H7 (cell line): ENCODE results near the gene ANXA10. TPM values are rescaled to one million over a fixed set of nuclear protein-coding genes. Genes with fewer than 3 reads are reported as not detected.
"Not testable (repeated sequence)": the region's sequence is repeated elsewhere in the genome, so short reads cannot be mapped to it uniquely, and the experiment has no call there.

Experiments
- DNase-seq: peaks from one replicate; pipeline ENCODE4 v3.0.0; 2012
- H3K27me3 ChIP-seq: 2 replicates; pipeline ENCODE4 v1.6.0; 2011; ENCODE audit warnings: mild to moderate bottlenecking, low read length; ENCODE audit not compliant: control insufficient read depth, insufficient read depth
- H3K36me3 ChIP-seq: replicated peaks from 2 replicates; pipeline ENCODE4 v1.5.1; 2011; ENCODE audit warnings: low read length; ENCODE audit not compliant: control insufficient read depth, insufficient read depth
- H3K4me3 ChIP-seq: 2 replicates; pipeline ENCODE4 v1.5.1; 2011; ENCODE audit warnings: low read depth, mild to moderate bottlenecking, control low read depth, low read length, moderate library complexity; ENCODE audit not compliant: insufficient read depth
- total RNA-seq: library from RNA; depleted of rRNA; stranded (reverse); fragments of >200 nt; shearing (Covaris generic); gene quantifications from 2 replicates; pipeline ENCODE4 v1.2.3, GENCODE V29; 2014

Gene ANXA10
- total RNA-seq, 1 experiment from 2014 or later: not detected

DNA sequence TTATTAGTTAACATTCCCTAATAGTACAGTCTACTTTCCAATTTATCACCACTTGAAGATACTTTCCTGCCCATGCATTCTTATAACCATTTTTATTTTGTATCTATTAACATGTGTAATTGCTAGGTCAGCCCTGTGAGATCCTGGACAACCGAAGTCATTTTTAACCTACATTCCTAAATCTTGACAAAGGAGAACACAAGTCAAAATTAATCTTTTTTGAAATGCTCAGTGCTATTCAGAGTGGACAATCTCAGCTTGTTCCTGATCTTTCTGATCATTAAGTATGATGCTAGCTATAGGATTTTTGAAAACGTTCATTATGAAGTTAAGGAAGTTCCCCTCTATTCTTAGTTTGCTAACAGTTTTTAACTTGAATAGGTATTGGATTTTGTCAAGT is 37.5 kb downstream of the ANXA10 start:
- no peaks in the 10 kb centered on the region for H3K36me3 ChIP-seq
- no peaks in the 10 kb centered on the region for H3K27me3 ChIP-seq
- no peak overlapping the region for H3K4me3 ChIP-seq
- no peak for DNase-seq

DNA sequence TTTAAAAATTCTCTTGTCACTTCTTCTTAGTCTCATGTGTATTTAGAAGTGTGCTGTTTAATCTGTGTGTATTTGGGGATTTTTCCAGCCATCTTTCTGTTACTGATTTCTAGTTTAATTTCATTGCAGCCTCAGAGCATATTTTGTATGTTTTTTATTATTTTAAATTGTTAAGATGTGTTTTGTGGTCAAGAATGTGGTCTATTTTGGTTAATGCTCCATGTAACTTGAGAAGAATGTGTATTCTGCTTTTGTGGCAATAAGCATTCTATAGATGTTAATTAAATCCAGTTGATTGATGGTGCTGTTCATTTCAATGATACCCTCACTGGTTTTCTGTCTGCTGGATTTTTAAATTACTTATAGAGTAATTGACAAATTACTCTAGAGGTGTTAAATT is 38.9 kb downstream of the ANXA10 start:
- no peaks in the 10 kb centered on the region for H3K27me3 ChIP-seq
- DNase-seq: no peak
- H3K4me3 ChIP-seq: no peak overlapping the region
- H3K36me3 ChIP-seq: no peaks in the 10 kb centered on the region

DNA sequence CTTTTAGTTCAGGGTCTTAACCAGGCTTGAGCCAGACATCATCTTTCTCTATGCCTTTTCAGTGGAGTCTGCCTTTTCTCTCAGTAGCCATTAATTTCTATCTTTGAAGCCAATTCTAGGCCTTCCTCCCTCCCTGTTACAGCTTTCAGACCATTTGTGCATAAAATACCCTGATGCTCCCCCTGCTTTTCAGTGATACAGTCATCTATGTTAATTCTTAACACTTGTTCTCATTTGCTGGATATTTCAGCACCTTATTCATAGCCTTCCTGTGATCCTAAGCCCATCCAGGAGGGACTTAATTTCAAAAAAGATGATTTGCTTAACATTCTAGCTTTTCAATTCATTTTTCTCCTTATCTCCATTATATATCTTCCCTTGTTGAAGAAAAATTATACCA is 42.3 kb downstream of the ANXA10 start:
- Histone ChIP-seq H3K36me3 (no peaks in the 10 kb centered on the region), H3K4me3 (no peak overlapping the region), H3K27me3 (no peaks in the 10 kb centered on the region)
- no peak for DNase-seq

DNA sequence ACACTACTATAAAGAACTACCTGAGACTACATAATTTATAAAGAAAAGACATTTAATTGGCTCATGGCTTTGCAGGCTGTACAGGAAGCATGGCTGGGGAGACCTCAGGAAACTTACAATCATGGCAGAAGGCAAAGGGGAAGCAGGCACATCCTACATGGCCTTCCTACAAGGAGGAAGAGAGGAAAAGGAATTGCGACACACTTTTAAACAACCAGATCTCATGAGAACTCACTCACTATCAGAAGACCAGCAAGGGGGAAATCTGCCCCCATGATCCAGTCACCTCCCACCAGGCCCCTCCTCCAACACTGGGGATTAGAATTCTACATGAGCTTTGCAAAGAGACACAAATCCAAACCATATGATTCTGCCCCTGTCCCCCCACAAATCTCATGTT is 43.5 kb downstream of the ANXA10 start:
- not testable (repeated sequence) for H3K36me3 ChIP-seq, H3K4me3 ChIP-seq, H3K27me3 ChIP-seq, DNase-seq

DNA sequence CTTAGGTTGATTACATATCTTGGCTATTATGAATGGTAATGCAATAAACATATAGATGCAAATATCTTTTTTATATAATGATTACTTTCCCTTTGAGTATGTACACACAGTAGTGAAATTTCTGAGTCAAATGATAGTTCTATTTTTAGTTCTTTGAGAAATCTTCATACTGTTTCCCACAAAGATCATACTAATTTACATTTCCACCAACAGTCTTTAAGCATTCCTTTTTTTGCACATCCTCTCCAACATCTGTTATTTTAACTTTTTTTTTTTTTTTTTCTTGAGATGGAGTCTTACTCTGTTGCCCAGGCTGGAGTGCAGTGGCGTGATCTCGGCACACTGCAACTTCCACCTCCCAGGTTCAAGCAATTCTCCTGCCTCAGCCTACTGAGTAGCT is 45.4 kb downstream of the ANXA10 start:
- not testable (repeated sequence) for DNase-seq, H3K27me3 ChIP-seq, H3K36me3 ChIP-seq, H3K4me3 ChIP-seq

DNA sequence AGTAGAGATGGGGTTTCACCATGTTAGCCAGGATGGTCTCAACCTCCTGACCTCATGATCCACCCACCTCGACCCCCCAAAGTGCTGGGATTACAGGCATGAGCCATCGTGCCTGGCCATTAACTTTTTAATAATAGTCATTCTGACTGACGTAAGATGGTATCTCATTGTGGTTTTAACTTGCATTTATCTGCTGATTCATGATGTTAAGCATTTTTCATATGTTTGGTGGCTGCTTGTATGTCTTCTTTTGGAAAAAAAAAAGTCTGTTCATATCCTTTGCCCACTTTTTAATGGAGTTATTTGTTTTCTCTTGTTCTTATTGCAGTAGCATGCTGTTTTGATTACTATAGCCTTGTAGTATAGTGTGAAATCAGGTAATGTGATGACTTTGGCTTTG is 45.8 kb downstream of the ANXA10 start:
- Histone ChIP-seq H3K4me3 (no peak overlapping the region), H3K27me3 (no peaks in the 10 kb centered on the region), H3K36me3 (no peaks in the 10 kb centered on the region)
- DNase-seq: no peak

DNA sequence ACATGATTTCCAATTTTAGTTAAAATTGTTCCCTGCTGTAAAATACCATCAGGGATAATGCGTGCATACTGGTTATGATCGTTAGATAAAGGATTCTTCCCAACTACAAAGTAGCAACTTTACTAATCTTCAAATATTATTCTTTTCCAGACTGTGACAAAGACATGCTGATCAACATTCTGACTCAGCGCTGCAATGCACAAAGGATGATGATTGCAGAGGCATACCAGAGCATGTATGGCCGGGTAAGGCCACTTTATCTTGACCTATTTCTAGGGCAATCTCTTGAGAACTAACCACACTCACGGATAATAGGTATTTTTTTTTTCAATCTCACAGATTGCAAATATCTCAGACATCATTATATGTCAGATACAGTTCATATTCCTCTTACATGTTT is 47.0 kb downstream of the ANXA10 start:
- Histone ChIP-seq H3K4me3 (no peak overlapping the region), H3K27me3 (no peaks in the 10 kb centered on the region), H3K36me3 (no peaks in the 10 kb centered on the region)
- no peak for DNase-seq

DNA sequence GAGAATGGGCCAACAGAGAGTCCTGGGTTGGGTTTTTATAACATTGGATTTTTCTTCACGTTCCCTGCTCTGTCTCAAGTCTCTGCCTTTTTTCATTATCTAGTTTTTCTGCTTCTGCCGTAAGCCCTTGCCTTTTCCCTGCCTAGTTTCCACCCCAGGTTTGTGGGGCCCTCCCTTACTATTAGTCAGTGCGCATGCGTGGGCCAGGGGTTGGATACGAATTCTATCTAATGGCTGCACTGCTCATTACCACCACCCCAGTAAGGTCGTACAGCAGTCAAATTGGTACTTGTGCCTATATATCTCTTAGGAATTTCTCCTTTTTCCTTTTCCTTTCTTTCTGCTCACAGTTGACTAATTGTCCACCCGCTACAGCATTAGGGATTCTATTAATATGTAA is 49.4 kb downstream of the ANXA10 start:
- H3K4me3 ChIP-seq: no peak overlapping the region
- no peaks in the 10 kb centered on the region for H3K27me3 ChIP-seq
- no peak for DNase-seq
- H3K36me3 ChIP-seq: no peaks in the 10 kb centered on the region

DNA sequence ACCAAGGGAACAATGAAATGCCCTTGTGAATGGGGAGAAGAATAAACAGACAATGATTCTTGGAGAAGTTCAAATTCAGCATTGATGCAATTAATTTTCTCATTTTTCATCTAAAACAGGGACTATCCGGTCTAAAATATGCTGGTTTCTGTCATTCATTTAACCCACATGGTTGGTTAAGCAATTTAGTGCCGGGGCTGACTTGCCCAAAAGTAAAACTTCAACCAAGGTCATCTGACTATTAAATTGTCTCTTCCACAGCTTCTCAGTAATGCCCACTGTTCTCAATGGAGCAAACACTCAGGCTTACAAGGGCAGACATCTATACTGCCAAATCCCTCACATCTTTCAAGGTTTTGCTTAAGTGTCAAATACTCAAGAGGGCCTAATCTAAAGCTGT is 51.3 kb downstream of the ANXA10 start:
- H3K36me3 ChIP-seq: no peaks in the 10 kb centered on the region
- no peaks in the 10 kb centered on the region for H3K27me3 ChIP-seq
- no peak for DNase-seq
- no peak overlapping the region for H3K4me3 ChIP-seq

DNA sequence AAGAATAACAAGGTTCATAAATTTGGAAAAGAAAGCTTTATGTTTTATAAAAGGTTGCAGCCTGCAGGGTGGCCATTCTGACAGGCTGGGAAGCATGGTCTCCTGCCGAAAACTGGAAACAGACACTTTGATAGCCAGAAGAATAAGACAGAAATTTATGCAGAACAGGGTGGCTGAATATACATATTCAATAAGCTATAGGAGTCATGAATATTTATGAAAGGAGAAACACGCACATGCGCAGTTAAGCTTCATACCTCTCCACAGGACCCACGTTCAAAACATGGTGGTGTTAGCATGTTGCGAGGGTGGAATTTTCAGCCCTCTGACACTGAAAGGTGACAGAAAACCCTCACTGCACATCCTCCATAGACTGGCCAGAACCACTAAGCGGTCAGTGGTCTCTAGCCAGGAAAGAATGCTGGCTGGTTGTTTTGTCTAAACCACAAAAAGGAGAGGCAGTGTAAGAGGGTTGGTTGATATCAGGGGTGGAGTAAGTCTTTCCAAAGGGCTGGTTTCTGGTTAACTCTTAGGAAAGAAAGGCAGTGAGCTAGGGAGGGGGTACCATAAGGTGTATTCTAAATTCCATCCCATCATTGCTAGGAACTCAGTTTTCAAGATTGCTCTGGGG is 58.2 kb downstream of the ANXA10 start:
- Histone ChIP-seq H3K27me3 (no peaks in the 10 kb centered on the region), H3K4me3 (no peak overlapping the region), H3K36me3 (no peaks in the 10 kb centered on the region)
- DNase-seq: no peak

DNA sequence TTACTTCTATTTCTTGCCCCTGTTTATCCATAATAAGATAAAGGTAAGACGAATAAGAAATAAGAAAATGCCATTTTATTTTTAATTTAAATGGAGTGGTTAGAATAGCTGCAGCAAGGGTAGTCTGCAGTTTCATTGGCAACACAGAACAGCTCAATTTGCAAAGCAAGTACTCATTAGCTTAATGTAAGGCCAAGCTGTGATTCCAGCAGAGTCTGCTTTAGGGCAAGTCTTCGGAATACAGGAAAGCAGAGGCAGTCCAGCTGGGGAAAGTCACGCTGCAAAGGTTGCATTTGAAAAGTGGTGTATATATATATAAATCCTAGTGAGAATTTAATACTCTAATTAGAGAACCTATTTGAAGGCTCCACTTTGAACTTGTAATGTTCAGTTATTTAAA is 59.0 kb downstream of the ANXA10 start:
- DNase-seq: no peak
- H3K36me3 ChIP-seq: no peaks in the 10 kb centered on the region
- H3K27me3 ChIP-seq: no peaks in the 10 kb centered on the region
- H3K4me3 ChIP-seq: no peak overlapping the region

DNA sequence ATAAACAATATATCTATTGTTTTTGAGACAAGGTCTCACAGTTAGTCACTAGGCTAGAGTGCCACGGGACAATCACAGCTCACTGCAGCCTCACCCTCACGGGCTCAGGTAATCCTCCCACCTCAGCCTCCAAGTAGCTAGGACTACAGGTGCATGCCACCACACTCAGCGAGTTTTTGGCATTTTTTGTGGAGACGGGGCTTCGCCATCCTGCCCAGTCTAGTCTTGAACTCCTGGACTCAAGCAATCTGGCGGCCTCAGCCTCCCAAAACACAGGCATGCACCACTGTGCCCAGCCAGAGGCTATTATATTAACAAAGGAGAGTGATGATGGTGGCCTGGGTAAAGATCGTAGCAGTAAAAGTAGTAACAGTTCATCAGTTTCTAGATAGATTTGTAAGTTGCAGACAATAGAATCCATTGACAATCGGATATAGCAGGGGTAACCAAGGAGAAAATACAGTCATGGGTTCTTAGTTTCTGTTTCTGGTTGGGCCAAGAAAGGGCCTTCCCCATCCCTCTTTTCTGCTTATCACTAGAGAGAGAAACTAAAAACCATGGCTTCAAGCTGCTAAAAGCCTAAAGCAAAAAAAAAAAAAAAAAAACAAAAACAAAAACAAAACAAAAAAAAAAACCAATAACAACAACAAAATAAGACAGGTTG is 60.6 kb downstream of the ANXA10 start:
- Histone ChIP-seq H3K36me3 (no peaks in the 10 kb centered on the region), H3K27me3 (no peaks in the 10 kb centered on the region), H3K4me3 (no peak overlapping the region)
- DNase-seq: no peak

DNA sequence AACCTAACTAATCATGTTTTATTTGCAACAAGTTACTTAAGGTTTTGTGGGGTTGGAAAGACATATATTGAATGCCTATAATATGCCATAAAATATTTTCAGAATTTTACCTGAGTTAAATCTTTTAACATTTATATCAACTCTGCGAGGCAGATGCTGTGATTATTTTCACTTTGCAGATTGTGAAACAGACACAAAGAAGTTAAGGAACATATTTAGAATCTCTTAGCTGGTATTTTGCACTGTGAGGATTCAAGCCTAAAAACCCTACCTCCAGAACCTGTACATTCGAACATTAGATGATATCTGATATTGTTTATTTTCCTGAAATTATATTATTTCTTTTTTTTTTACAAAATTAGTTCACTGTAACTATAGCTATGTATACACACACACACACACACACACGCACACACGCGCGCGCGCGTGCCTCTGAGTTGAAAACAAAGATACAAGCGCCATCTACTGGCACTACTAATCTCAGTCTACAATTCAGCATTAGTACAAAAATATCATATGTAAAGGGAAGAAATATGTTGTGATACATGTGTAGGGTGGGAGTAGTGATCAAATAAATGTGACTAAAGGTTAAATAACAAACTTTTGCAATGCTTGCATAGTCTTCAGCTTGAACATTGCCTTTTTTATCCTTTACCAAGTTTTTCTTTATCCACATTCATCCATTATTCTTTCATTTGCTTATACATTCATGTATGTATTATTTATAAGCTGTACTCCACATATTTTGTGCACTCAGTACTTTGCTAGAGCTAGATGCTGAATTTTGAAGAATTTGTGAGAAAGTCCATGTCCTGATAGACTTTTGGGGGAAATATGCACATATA is 61.5 kb downstream of the ANXA10 start:
- no peak overlapping the region for H3K4me3 ChIP-seq

DNA sequence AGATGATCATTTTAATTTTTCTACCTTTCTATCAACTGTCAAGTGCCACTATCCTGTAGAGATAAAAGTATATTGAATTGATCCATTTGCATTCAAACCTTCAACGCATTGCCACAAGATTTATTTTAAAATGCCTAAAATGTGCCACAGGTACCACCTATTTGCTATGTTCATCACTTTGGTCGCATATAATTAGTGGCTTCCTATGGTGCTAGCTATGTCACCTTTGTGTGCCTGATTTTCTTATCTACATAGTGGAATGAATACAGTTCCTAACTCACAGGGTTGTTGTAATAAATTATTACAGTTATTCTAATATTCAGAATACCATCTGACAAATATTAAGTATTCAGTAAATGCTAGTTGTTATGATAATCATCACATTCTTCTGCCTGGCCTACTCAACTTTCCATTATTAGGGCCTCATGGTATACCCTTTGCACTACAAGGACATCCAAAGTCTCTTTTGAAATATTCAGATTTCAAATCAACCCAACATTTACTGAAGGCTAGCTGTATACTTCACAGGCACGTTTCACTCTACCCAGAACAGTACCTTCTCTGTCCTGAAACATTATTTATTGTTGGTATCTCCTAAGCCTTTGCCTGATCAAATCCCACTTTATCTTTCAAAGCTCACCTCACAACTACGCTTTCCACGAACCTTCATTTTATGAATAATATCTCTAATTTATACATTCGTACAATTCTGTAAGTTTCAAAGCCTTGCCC is 62.4 kb downstream of the ANXA10 start:
- DNase-seq: no peak
- no peaks in the 10 kb centered on the region for H3K36me3 ChIP-seq
- H3K4me3 ChIP-seq: no peak overlapping the region
- no peaks in the 10 kb centered on the region for H3K27me3 ChIP-seq

More for the DNA sequence above, 61.5 kb downstream of the ANXA10 start:
- Histone ChIP-seq H3K27me3 (no peaks in the 10 kb centered on the region), H3K36me3 (no peaks in the 10 kb centered on the region)
- DNase-seq: no peak
